Spleen (tissue), 7 donors: ENCODE data around the gene ADORA3.
A peak's percentile ranks its signal among the peaks of the same experiment; 100 is the strongest.

Source experiments
- POLR2A ChIP-seq, 3 donors: fragments of 450-650 bp; IDR thresholded peaks; one replicate each; pipeline ENCODE4 v1.5.1; 2017; ENCODE audit warnings: antibody characterized with exemption in 3 of 3, mild to moderate bottlenecking in 1 of 3
- TF ChIP-seq, protein P1 (sequence below), 11 experiments: fragments of 200-600 bp in 7 of 11; fragments of 450-650 bp in 4 of 11; sonication (generic) in 4 of 11; IDR thresholded peaks in 8 of 11; conservative IDR thresholded peaks in 3 of 11; 1 replicate in 7 of 11; 2 replicates in 4 of 11; pipeline versions ENCODE4 v1.4.0 to v1.8.0; 2016 to 2021; ENCODE audit warnings: antibody characterized with exemption in 11 of 11, inconsistent platforms in 4 of 11, mild to moderate bottlenecking in 1 of 11
- donor health status: DM: no; HTN: no; CAD: no; lungs with moderate emphysema.
- donor health status: DM: no; HTN: no; CAD: no.
- donor health status: DM: no; HTN: no; CAD: no.

DNA sequence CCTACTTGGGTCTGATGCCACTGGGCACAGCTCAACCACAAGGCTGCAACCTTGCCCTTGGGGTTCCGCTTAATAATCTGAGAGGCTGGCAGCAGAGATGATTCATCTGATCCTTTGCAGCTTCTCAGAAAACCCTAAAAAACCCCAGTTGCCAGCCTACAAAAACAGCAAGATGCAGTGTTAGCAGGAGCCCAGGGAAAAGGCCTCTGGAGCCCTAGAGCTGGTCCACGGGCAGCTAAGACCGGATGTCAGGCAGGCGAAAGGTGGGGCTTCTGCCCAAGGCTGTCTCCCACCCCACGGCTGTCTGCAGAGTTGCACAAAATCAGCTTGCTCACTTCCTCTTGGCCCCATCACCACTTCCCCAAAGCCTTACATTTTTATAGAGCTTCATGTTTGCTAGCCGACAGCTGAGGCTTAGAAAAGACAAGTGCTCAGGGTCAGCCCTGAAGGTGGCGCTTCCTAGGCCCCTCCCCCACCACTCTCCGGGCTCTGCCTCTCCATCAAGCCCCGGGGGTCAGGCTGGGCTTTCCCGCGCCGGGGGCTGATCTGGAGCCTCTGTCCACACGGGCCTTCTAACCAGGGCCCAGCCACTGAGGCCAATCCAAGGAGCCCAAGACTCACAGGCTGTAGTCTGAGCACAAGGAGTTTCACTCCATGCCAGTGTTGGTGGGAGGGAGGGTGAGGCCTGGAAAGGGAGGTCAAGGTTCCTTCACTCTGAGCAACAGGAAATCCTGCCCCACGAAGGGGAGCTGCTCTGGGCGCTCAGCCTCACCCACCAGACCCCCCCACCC, 4.2 kb upstream of the ADORA3 start:
- no peak for TF ChIP-seq POLR2A (IDR thresholded peaks at IDR 0.05)
- TF ChIP-seq, protein P1, sequence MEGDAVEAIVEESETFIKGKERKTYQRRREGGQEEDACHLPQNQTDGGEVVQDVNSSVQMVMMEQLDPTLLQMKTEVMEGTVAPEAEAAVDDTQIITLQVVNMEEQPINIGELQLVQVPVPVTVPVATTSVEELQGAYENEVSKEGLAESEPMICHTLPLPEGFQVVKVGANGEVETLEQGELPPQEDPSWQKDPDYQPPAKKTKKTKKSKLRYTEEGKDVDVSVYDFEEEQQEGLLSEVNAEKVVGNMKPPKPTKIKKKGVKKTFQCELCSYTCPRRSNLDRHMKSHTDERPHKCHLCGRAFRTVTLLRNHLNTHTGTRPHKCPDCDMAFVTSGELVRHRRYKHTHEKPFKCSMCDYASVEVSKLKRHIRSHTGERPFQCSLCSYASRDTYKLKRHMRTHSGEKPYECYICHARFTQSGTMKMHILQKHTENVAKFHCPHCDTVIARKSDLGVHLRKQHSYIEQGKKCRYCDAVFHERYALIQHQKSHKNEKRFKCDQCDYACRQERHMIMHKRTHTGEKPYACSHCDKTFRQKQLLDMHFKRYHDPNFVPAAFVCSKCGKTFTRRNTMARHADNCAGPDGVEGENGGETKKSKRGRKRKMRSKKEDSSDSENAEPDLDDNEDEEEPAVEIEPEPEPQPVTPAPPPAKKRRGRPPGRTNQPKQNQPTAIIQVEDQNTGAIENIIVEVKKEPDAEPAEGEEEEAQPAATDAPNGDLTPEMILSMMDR (IDR thresholded peaks at IDR 0.05 in 8 of 11, conservative IDR thresholded peaks at IDR 0.05 in 3 of 11), result peak in 1 of 11 experiments; percentile 4
